ENCODE data around the gene APOO. TPM values are rescaled to one million over a fixed set of nuclear protein-coding genes. Genes with fewer than 3 reads are reported as not detected.

Gene APOO
- total RNA-seq, 1 donor from 2014 or later = 18.3 TPM

DNA sequence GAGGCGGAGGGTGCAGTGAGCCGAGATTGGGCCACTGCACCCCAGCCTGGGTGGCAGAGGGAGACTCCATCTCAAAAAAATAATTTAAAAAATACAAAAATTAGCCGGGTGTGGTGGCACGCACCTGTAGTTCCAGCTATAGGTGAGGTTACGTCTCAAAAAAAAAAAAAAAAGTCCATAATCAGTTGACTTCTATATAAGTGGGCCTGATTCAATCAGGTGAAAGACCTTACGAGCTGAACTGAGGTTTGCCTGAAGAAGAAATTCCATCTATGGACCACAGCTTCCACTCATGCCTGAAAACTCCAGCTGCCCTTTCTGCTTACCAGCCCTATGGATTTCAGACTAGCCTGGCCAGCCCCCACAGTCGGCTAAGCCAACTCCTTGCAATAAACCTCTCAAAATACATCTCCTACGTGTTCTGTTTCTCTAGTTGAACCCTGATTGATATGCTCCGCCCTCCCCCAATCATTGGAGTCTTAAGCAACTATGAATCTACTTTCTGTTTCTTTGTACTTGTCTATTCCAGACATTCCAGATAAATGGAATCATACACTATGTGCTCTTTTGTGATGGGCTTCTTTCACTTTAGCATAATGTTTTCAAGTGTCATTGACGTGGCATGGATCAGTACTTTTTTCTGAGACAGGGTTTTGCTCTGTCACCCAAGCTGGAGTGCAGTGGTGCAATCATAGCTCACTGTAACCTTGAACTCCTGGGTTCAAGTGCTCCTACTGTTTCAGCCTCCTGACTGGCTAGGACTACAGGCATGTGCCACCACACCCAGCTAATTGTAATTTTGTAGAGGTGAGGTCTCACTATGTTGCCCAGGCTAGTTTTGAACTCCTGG lies 88.1 kb downstream of the APOO start:
- TF ChIP-seq, protein P1, sequence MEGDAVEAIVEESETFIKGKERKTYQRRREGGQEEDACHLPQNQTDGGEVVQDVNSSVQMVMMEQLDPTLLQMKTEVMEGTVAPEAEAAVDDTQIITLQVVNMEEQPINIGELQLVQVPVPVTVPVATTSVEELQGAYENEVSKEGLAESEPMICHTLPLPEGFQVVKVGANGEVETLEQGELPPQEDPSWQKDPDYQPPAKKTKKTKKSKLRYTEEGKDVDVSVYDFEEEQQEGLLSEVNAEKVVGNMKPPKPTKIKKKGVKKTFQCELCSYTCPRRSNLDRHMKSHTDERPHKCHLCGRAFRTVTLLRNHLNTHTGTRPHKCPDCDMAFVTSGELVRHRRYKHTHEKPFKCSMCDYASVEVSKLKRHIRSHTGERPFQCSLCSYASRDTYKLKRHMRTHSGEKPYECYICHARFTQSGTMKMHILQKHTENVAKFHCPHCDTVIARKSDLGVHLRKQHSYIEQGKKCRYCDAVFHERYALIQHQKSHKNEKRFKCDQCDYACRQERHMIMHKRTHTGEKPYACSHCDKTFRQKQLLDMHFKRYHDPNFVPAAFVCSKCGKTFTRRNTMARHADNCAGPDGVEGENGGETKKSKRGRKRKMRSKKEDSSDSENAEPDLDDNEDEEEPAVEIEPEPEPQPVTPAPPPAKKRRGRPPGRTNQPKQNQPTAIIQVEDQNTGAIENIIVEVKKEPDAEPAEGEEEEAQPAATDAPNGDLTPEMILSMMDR (IDR thresholded peaks at IDR 0.05; ENCODE audit: unreplicated experiment) = no peak
- Mint-ChIP-seq H3K27me3 (ENCODE audit: unreplicated experiment) (no peaks in the 10 kb centered on the region), H3K27ac (ENCODE audit: unreplicated experiment) (no peak overlapping the region), H3K9me3 (ENCODE audit: unreplicated experiment) (no peaks in the 10 kb centered on the region), H3K4me1 (ENCODE audit: unreplicated experiment) (no peaks in the 10 kb centered on the region), H3K36me3 (ENCODE audit: low read depth, unreplicated experiment) (no peaks in the 10 kb centered on the region), H3K4me3 (ENCODE audit: unreplicated experiment) (no peak overlapping the region)
- DNase-seq (ENCODE audit: low spot score) = no peak

DNA sequence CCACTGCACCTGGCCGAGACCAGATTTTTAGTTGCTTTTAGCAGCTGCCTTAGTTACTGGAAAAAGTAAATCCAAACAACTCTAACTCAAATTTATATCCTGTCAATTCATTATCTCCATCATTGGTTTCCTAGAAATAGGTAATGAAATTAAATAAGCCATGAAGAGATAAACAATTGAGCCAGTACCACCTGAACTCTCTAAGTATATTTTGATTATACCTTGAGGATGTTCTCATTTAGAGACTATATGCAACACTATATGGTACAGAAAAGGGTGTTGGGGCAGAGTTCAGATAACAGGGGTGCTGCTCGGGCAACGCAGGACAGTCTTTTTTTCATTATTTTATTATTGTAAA lies 89.8 kb downstream of the APOO start:
- H3K4me1 Mint-ChIP-seq (ENCODE audit: unreplicated experiment) = no peaks in the 10 kb centered on the region
- H3K36me3 Mint-ChIP-seq (ENCODE audit: low read depth, unreplicated experiment) = no peaks in the 10 kb centered on the region
- H3K9me3 Mint-ChIP-seq (ENCODE audit: unreplicated experiment) = no peaks in the 10 kb centered on the region

GRCh38 chrX:23816179-23816578 lies 91.6 kb downstream of the APOO start:
- no peak overlapping the region for H3K4me3 Mint-ChIP-seq (ENCODE audit: unreplicated experiment)
- TF ChIP-seq, protein P1 (IDR thresholded peaks at IDR 0.05; ENCODE audit: unreplicated experiment) = no peak
- no peak overlapping the region for H3K27ac Mint-ChIP-seq (ENCODE audit: unreplicated experiment)
- H3K4me1 Mint-ChIP-seq (ENCODE audit: unreplicated experiment) = no peaks in the 10 kb centered on the region
- no peaks in the 10 kb centered on the region for H3K36me3 Mint-ChIP-seq (ENCODE audit: low read depth, unreplicated experiment)
- no peak for DNase-seq (ENCODE audit: low spot score)
- H3K9me3 Mint-ChIP-seq (ENCODE audit: unreplicated experiment) = no peaks in the 10 kb centered on the region
- H3K27me3 Mint-ChIP-seq (ENCODE audit: unreplicated experiment) = no peaks in the 10 kb centered on the region

More for the DNA sequence above, 89.8 kb downstream of the APOO start:
- no peak overlapping the region for H3K4me3 Mint-ChIP-seq (ENCODE audit: unreplicated experiment)
- no peaks in the 10 kb centered on the region for H3K27me3 Mint-ChIP-seq (ENCODE audit: unreplicated experiment)
- no peak for DNase-seq (ENCODE audit: low spot score)
- H3K27ac Mint-ChIP-seq (ENCODE audit: unreplicated experiment) = no peak overlapping the region
- TF ChIP-seq, protein P1 (IDR thresholded peaks at IDR 0.05; ENCODE audit: unreplicated experiment) = no peak

- H3K9me3 Mint-ChIP-seq (ENCODE audit: unreplicated experiment) = no peaks in the 10 kb centered on the region
- H3K27ac Mint-ChIP-seq (ENCODE audit: unreplicated experiment) = no peak overlapping the region
- DNase-seq (ENCODE audit: low spot score) = no peak
- TF ChIP-seq, protein P1 (IDR thresholded peaks at IDR 0.05; ENCODE audit: unreplicated experiment) = no peak
- H3K4me1 Mint-ChIP-seq (ENCODE audit: unreplicated experiment) = no peaks in the 10 kb centered on the region
- H3K36me3 Mint-ChIP-seq (ENCODE audit: low read depth, unreplicated experiment) = no peaks in the 10 kb centered on the region
- H3K27me3 Mint-ChIP-seq (ENCODE audit: unreplicated experiment) = no peaks in the 10 kb centered on the region
- H3K4me3 Mint-ChIP-seq (ENCODE audit: unreplicated experiment) = no peak overlapping the region
These were observed 92.4 kb downstream of the APOO start for GRCh38 chrX:23815376-23815775.

GRCh38 chrX:23813808-23814207 lies 93.9 kb downstream of the APOO start:
- Mint-ChIP-seq H3K27ac (ENCODE audit: unreplicated experiment) (no peak overlapping the region), H3K4me1 (ENCODE audit: unreplicated experiment) (no peaks in the 10 kb centered on the region), H3K4me3 (ENCODE audit: unreplicated experiment) (no peak overlapping the region), H3K36me3 (ENCODE audit: low read depth, unreplicated experiment) (no peaks in the 10 kb centered on the region), H3K9me3 (ENCODE audit: unreplicated experiment) (no peaks in the 10 kb centered on the region), H3K27me3 (ENCODE audit: unreplicated experiment) (no peaks in the 10 kb centered on the region)
- TF ChIP-seq, protein P1 (IDR thresholded peaks at IDR 0.05; ENCODE audit: unreplicated experiment) = no peak
- DNase-seq (ENCODE audit: low spot score) = no peak
